HG03097 (cell line): ENCODE results near the gene TBCD.

Source experiments
- ATAC-seq: cut with Tn5 transposase; IDR thresholded peaks from one replicate; pipeline ENCODE4 v1.9.1; 2021; ENCODE audit not compliant: unreplicated experiment, low FRiP score

Gene TBCD

DNA sequence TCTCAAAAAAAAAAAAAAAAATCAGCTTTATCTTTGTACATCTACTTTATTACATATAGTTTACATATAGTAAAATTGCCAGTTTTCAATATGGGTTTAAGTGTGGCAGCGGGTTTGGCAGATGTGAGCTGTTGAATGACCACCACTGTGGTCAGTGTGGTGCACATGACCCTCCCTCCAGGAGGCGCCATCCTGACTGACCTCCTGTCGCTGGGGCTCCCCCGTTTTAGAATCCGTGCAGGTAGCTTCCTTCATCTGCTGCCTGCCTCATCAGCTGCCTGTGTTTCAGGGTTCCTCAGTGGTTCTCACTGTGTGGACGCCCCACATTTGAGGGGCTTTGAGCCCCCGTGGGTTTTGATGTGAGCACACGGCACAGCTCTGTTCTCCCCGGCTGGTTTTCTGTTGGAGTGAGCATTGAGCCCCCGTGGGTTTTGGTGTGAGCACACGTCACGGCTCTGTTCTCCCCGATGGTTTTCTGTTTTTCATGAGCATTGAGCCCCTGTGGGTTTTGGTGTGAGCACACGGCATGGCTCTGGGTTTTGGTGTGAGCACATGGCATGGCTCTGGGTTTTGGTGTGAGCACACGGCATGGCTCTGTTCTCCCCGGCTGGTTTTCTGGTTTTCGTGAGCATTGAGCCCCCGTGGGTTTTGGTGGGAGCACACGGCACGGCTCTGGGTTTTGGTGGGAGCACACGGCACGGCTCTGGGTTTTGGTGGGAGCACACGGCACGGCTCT is 145.8 kb downstream of the TBCD start:
- ATAC-seq: no peak

DNA sequence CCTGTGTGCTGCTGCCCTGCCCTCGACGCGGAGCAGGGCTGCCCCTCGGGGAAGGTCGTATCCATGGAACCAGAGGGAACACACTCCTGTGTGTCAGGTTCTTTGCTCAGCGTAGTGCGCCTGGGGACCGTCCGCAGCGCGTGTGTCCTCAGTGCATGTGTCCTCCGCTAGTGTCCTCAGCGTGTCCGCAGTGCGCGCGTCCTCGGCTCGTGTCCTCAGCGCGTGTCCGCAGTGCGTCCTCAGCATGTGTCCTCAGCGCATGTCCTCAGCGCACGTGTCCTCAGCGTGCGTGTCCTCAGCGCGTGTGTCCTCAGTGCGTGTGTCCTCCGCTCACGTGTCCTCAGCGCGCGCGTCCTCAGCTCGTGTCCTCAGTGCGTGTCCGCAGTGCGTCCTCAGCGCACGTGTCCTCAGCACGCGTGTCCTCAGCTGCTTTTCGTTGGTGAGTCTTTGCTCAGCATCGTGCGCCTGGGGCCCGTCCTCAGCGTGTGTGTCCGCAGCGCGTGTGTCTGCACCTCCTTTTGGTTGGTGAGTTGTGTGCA is 147.2 kb downstream of the TBCD start:
- ATAC-seq: no peak

DNA sequence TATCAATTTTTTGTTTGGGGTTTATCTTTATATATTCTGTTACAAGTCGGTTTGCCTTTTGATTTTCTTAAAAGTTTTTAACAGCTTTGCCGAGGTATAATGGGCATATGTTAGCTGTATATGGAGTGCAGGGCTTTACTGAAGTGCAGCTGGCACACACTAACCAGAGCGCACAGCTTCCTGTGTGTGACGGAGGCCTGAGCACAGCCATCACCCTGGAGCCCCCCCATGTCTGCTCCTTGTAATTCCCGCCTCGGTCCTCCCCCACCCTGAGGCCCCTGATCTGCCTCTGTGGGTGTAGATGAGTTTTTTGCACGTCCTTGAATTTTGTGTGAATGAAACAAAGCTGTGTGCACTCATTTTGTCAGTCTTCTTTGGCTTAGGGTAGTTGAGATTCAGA is 148.1 kb downstream of the TBCD start:
- no peak for ATAC-seq

DNA sequence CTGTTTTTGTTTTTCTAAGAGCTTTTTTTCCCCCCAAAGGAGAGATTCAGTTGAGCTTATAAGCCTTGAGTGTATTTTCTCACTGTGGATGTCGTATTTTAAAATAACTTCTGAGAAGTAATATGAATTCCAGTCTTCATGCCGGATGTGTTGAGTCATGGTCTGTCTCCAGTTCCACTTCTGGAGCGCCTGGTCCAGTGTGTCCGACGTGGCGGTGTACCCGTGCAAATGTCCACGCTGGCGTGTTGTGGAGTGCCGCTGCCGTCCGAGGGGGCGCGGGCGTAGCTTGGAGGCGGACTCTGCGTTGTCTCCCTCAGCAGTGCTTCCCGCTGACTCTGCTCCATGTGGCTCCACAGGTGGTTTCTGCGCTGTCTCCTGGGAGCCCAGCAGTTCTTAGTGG is 148.9 kb downstream of the TBCD start:
- no peak for ATAC-seq

DNA sequence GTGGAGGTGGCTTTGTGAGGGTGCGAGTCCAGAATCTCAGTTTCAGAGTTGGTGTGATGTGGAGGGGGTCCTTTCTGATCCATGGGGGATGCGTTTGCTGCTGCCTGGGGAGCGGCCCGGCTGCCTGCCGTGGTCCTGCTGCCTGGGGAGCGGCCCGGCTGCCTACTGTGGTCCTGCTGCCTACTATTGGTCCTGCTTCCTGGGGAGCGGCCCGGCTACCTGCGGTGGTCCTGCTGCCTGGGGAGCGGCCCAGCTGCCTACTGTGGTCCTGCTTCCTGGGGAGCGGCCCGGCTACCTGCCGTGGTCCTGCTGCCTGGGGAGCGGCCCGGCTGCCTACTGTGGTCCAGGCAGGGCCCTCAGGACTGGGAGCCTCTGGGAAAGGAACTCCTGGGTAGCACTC is 149.5 kb downstream of the TBCD start:
- ATAC-seq: no peak

GRCh38 chr17:82901856-82902255 is 150.0 kb downstream of the TBCD start:
- no peak for ATAC-seq

- no peak for ATAC-seq
Observed at GRCh38 chr17:82902972-82903874, 151.4 kb downstream of the TBCD start.

- no peak for ATAC-seq
Observed at GRCh38 chr17:82905130-82905529, 153.3 kb downstream of the TBCD start.

- ATAC-seq: no peak
Observed at GRCh38 chr17:82907797-82908542, 156.1 kb downstream of the TBCD start.

DNA sequence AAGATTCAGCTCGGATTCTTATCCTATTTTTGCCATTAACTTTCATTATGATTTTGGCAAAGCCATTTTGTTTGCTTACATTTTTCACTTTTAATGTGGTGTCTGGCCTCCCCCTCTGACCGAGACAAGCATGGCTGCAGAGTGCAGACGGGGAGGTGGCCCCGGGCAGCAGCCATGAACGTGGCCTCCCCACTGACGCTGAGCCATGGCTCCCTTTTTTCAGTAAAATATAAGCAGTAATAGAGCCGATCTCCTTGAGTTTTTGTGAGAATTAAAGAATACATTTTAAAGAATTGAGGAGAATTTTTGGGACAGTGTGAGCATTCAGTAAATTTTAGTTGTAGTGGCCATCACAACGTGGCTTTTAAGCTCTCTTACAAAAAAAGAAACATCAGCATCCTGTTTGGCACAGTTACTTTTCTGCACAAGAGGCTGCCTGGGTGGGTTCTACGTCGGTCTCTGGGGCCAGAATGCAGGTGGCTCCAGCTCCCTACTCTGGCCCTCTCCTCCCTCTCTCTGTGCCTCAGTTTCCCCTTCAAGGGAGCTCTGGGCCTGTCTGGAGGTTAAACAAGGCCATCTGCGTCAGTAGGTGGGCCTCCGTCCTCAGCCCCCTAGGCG is 156.8 kb downstream of the TBCD start:
- no peak for ATAC-seq

DNA sequence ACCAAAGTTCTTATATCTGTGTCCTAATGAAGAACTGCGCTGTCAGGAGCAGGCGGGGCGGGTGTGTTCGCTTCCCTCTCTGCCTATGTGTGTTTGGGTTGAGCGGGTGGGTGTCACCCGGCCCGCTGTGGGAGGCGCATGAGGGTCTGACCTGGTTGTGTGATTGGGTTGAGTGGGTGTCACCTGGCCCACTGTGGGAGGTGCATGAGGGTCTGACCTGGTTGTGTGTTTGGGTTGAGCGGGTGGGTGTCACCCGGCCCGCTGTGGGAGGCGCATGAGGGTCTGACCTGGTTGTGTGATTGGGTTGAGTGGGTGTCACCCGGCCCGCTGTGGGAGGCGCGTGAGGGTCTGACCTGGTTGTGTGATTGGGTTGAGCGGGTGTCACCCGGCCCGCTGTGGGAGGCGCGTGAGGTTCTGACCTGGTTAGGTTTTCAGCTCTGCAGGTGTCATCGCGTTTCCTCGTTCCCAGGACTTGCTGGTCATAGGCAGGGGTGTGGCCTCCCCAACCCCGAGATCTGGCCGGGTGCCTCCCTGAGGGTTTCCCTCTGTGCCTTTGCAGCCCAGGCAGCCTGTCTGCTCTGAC is 157.5 kb downstream of the TBCD start:
- no peak for ATAC-seq

DNA sequence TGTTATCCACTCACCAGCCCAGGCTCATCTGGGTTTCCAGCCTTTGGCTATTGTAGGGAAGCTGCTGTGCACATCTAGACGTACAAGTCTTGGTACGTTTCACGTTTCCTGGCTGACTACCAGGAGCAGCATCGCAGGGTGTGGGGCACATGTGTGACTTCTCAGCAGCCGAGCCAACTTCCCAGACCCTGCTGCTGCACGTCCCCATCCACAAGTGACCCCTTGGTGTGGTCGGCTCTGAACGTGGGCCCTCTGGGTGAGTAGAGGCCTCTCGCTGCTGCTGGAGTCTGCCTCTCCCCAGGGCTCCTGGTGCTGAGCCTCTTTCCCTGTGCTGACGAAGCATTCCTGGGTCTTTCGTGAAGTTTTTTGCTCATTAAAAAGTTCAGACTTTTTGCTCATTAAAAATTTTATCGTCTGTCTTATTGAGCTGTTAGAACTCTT is 158.2 kb downstream of the TBCD start:
- ATAC-seq: no peak

- no peak for ATAC-seq
Observed at GRCh38 chr17:82910770-82911169, 158.9 kb downstream of the TBCD start.

DNA sequence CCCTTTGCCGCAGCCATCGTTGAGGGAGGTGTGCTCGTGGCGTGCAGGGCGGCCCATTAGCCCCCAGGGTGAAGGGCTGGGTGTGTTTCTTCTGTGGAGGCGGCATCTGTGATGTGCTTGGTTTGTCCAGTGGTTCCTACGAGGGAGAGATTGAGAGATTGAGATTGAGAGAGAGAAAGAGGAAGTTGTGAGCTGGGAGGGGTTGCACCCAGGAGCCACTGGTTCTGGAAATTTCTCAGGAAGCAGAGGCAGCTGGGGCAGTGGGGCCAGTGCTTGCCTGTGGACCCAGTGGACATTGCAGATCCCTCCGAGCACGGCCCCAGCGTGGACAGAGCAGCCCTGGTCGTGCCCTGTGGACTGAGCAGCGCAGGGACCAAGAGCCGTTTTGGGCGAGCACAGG is 160.0 kb downstream of the TBCD start:
- no peak for ATAC-seq

DNA sequence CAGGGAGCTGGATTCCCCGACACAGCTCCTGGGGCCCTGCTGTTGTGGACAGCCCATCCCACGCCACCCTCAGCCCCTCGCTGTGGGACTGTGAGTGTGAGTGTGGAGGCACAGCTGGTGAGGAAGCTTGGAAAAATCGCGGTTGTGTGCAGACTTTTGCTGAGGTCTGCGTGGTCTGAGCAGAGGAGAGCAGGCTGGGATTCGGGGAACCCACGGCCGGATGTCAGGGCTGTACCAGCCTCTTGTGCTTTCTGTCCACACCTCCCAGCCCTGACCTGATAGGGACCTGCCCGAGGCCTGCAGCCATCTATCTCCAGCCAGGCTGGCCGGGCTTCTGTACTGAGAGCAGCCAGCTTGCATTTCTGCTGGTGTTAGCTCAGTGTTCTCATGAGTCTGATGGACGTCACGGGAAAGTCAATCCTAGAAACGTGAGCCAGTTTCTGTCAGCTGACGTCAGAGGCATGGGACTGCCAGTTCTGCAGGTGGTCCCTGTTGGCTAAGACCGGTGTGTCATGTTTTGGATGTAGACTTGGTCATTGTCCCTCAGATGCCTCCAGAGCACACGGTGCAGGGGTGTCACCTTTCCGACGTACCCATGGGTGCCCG is 160.7 kb downstream of the TBCD start:
- no peak for ATAC-seq

GRCh38 chr17:82913304-82914043 is 161.6 kb downstream of the TBCD start:
- no peak for ATAC-seq

DNA sequence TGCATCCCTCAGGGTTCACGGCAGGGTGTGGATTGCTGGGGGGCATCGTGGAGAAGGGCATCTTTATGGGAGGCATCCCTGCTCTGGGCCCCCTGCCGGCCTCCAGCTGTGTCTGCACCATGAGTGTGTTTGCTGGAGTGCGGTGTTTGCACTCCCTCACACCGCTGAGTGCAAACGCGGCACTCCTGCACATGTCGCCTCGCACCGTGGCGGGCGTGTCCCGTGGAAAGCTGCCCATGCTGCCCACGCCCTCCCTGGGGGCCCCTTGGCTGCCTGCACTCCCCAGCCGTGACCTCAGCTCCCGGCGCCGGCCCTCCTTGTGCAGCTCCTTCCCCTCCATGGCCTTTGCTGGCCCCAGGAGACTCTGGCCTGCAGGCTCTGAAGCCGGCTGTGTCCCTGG is 162.5 kb downstream of the TBCD start:
- ATAC-seq: no peak

DNA sequence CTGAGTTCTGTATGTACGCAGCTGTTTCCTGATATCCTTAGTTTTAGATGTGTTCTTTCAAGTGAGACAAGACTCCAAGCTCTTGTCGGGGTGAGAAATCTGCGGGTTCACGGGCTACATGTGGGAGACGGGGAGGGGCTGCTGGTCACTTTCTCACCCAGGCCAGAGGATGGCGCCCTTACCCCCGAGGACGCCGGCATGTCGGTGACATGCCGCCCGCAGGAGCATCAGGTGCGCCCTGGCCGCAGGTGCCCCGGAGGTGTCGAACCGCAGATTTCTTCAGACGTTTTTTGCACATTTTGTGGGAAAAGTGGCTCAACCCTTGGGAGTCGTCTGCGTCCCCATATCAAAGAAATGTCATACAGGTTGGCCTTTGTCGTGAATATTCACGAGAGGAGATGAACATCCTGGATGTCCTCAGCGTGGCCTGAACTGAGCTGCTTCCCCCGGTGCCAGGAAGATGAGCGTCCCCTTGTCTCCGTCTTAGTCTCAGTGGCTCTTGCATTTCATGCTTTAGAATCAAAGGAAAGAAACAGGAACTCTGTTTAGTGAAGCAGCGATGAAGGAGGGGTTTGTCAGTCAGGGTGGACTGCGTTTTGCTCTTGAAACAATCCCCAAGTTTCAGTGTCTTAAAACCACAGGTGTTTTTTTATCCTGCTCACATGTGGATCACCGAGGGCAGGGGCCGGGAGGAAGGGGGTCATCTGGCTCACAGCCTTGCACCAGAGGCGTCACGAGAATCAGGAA is 163.3 kb downstream of the TBCD start:
- ATAC-seq: no peak

GRCh38 chr17:82915757-82916027 is 163.8 kb downstream of the TBCD start:
- ATAC-seq: no peak
